Effector CD4-positive, alpha-beta T cell (primary cell): ENCODE data around the gene C1orf167.
"Not testable (repeated sequence)": the region's sequence is repeated elsewhere in the genome, so short reads cannot be mapped to it uniquely, and the experiment has no call there.

Source experiments
- DNase-seq: peaks from one replicate; pipeline ENCODE4 v3.0.0-alpha.2; 2020

The C1orf167 gene

GRCh38 chr1:11802973-11803885, 41.2 kb downstream of the C1orf167 start:
- peak; percentile 66 for DNase-seq

DNA sequence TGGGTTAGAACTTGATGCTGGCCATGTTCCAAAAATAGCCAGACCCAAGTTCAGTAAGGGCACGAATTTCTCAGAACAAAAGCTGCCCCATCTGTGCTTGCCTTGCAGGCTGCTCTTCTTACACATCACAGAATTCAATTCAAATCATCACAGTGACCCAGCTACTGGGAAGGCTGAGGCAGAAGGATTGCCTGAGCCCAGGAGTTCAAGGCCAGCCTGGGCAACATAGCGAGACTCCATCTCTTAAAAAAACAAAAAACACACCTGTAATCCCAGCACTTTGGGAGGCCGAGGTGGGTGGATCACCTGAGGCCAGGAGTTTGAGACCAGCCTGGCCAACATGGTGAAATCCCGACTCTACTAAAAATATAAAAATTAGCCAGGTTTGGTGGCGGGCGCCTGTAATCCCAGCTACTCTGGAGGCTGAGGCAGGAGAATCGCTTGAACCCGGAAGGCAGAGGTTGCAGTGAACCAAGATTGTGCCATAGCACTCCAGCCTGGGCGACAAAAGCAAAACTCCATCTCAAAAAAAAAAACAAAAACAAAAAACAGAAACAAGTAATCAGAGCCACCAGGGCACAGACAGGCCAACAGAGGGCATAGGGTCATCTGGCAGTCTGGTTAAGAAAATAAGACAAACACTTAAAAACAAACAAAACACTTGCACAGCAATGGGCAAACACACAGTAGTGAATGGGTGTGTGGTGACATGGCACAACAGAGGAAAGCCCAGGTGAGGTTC, 42.1 kb downstream of the C1orf167 start:
- not testable (repeated sequence) for DNase-seq

- DNase-seq: no peak
These were observed 42.9 kb downstream of the C1orf167 start for GRCh38 chr1:11804666-11805421.

- DNase-seq: peak; percentile 98
These were observed 43.7 kb downstream of the C1orf167 start, which contains the start of the genes CLCN6 and MTHFR for GRCh38 chr1:11805422-11806306. Gene CLCN6, plus strand, starts transcription at chr1:11806191. Its CDS starts 72 bp downstream, at chr1:11806263. Gene MTHFR, minus strand, starts transcription at chr1:11805964. Its CDS starts 2,848 bp downstream, at chr1:11803116.

- no peak for DNase-seq
These were observed 44.4 kb downstream of the C1orf167 start for GRCh38 chr1:11806307-11806936.

DNA sequence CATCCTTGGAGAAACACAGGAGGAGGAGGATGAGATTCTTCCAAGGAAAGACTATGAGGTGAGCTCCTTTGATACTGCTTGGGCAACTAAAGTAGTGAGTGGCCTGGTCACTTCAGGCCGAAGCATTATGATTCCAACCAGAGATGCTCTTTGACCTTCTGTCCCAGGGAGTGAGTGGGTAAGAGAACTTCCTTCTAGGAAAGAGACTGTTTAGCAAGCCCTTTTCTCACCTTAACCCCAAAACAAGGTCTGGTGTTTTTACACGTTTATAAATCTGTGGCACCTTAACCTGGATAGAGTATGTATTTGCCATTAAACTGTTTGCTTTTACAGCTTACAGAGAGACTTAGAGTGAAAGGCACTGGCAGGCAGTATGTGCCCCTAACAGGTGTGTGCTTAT, 45.1 kb downstream of the C1orf167 start:
- DNase-seq: no peak

GRCh38 chr1:11813021-11813420, 51.0 kb downstream of the C1orf167 start:
- no peak for DNase-seq

DNA sequence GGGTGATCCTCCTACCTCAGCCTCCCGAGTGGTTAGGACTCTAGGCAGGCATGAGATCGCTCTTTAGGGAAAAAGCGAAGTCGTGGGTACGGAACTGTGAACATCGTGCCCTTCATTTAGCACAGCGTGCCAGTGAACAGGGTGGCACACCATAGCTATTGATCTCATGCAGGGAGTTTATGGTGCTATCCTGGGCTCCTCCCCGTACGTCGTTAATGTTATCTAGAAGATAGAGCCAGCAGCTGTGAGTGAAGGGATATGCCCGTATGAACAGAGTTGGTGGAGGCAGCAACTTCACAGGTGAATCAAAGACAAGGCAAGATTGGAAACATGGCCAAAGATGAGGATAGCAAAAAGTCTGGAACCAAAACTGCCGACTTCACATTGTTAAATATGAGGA, 55.2 kb downstream of the C1orf167 start:
- DNase-seq: no peak

GRCh38 chr1:11822091-11822490, 60.1 kb downstream of the C1orf167 start:
- no peak for DNase-seq

GRCh38 chr1:11823366-11824137, 61.6 kb downstream of the C1orf167 start:
- no peak for DNase-seq

GRCh38 chr1:11825131-11825530, 63.1 kb downstream of the C1orf167 start:
- DNase-seq: no peak

GRCh38 chr1:11826946-11827345, 65.0 kb downstream of the C1orf167 start:
- DNase-seq: no peak

DNA sequence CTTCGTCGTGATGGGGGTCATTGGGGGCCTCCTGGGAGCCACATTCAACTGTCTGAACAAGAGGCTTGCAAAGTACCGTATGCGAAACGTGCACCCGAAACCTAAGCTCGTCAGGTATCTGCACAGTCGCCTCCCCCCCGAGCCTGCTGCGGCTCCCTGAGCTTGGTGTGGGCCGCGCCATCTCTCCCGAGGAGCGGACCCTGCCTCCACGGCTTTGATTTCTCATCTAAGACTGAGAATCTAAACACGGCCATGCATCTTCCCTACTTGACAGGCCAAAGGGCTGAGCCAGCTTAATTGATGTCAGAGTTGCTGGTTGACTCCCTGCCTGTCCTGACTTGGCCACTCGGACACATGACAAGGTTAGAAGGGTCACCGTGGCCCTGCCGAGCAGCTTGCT, 66.5 kb downstream of the C1orf167 start:
- DNase-seq: no peak

DNA sequence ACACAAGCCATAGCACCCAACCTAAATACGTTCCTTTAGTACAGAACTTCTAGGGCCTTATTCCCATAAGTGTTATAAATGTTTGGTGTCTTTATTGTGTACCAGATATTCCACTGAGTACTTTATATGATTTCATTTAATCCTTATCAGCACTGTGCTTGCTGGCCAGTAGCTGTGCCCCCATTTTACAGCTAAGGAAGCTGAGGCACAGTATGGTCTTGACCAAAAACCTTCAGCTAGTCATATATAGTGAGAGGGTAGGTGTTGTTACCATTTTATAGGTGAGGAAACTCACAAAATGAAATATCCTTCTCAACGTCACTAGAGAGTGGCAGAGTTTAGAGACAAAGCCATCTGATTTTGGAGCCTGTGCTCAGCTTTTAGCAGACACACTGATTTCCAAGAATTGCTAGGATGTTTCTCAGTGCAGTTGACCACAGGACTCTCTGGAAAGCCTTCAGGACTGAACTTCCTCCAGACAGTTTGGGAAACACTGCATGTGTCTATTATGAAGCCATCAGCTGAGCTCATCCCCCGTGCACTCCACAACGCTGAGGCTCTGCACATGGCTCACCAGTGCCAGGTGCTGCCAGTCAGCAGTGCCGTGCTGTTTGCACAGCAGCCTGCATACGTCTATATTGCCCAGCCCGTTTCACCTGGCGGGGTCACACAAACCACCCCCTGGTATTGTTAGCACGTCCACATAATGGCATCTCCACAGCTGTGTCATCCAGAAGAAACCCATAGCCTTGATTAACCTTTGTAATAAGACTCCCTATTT, 70.1 kb downstream of the C1orf167 start:
- DNase-seq: no peak

GRCh38 chr1:11833497-11833896, 71.5 kb downstream of the C1orf167 start:
- no peak for DNase-seq

DNA sequence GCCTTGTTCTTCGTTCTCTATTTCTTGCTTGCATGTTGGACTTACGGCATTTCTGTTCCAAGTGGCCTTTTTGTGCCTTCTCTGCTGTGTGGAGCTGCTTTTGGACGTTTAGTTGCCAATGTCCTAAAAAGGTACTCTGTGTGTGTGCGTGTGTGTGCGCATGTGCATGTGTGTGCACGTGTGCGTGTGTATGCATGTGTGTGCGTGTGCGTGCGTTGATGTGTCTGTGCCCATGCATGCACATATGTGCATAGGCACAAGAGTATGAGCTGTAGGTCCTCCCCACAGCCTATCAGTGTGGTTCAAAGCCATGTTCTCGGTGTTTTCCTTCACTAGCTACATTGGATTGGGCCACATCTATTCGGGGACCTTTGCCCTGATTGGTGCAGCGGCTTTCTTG, 71.9 kb downstream of the C1orf167 start:
- no peak for DNase-seq

- no peak for DNase-seq
These were observed 73.6 kb downstream of the C1orf167 start for GRCh38 chr1:11835441-11836225.

- no peak for DNase-seq
These were observed 75.2 kb downstream of the C1orf167 start for GRCh38 chr1:11836955-11837766.
